K562 (cell line): ENCODE measurements around the gene CYB5R3. TPM values are rescaled to one million over a fixed set of nuclear protein-coding genes. Genes with fewer than 3 reads are reported as not detected.
A peak's percentile ranks its signal among the peaks of the same experiment; 100 is the strongest.

Experiments used
- CHCHD3 ChIP-seq: fragments of 250-450 bp; sonication (Bioruptor Pico); IDR thresholded peaks from 2 replicates; pipeline ENCODE4 v2.1.2; 2022; ENCODE audit warnings: mild to moderate bottlenecking
- HCFC1 ChIP-seq: IDR thresholded peaks from 2 replicates; pipeline ENCODE4 v1.6.1; 2012; ENCODE audit warnings: low read depth, low read length, improper control_type of control experiment
- KDM4B ChIP-seq, 2 experiments: fragments of 450-650 bp in 1 of 2; sonication (generic) in 1 of 2; IDR thresholded peaks; 2 replicates each; pipeline ENCODE4 v1.6.1; 2016 to 2017; ENCODE audit warnings: borderline replicate concordance in 2 of 2, antibody characterized with exemption in 1 of 2, low read depth in 1 of 2, mild to moderate bottlenecking in 1 of 2
- MIER1 ChIP-seq: fragments of 450-650 bp; IDR thresholded peaks from 2 replicates; pipeline ENCODE4 v1.6.1; 2016; ENCODE audit warnings: antibody characterized with exemption, mild to moderate bottlenecking, low read depth
- MTA1 ChIP-seq: fragments of 450-650 bp; IDR thresholded peaks from 2 replicates; pipeline ENCODE4 v1.6.1; 2017; ENCODE audit warnings: borderline replicate concordance
- PHTF2 ChIP-seq: fragments of 250-450 bp; sonication (Bioruptor Pico); IDR thresholded peaks from 2 replicates; pipeline ENCODE4 v1.5.0; 2021; ENCODE audit warnings: mild to moderate bottlenecking
- PML ChIP-seq: IDR thresholded peaks from 2 replicates; pipeline ENCODE4 v1.6.1; 2012; ENCODE audit warnings: low read length, inconsistent platforms
- RBBP5 ChIP-seq: fragments of 200-600 bp; sonication (generic); IDR thresholded peaks from 2 replicates; pipeline ENCODE4 v1.6.1; 2012; ENCODE audit warnings: borderline replicate concordance, mild to moderate bottlenecking, low read length, control low read depth, inconsistent platforms; ENCODE audit not compliant: insufficient read depth, poor library complexity, severe bottlenecking
- RHOXF2B ChIP-seq: fragments of 250-450 bp; sonication (Bioruptor Pico); conservative IDR thresholded peaks from 2 replicates; pipeline ENCODE4 v1.5.1; 2021
- SLC30A9 ChIP-seq: fragments of 250-450 bp; sonication (Bioruptor Pico); IDR thresholded peaks from 2 replicates; pipeline ENCODE4 v1.8.0; 2022; ENCODE audit warnings: mild to moderate bottlenecking, moderate library complexity
- SREBF1 ChIP-seq: fragments of 150-350 bp; IDR thresholded peaks from 2 replicates; pipeline ENCODE4 v1.6.1; 2014; ENCODE audit warnings: antibody characterized with exemption, low read depth, low read length, borderline replicate concordance
- TAF7 ChIP-seq: fragments of 450-650 bp; IDR thresholded peaks from 2 replicates; pipeline ENCODE4 v1.6.1; 2016; ENCODE audit warnings: missing genetic modification characterization, missing compliant biosample characterization
- ZNF707 ChIP-seq: fragments of 250-450 bp; sonication (Bioruptor Pico); conservative IDR thresholded peaks from 2 replicates; pipeline ENCODE4 v1.8.0; 2022; ENCODE audit warnings: inconsistent platforms, mild to moderate bottlenecking, moderate library complexity
- polyA plus RNA-seq, 8 experiments: library from polyadenylated mRNA; depleted of rRNA in 4 of 8; stranded (reverse) in 5 of 8; unstranded in 3 of 8; fragments of >200 nt; fragmentation: Nextera tagmentation in 2 of 8; fragmentation: Illumina TruSeq in 1 of 8; extraction: Ambion mirVana in 2 of 8; extraction: Trizol in 1 of 8; gene quantifications; 2 replicates each; pipeline versions ENCODE4 v1.2.1 to v1.2.3, GENCODE V29; 2011 to 2014; ENCODE audit warnings: inconsistent platforms in 1 of 8, missing spikeins in 1 of 8
- total RNA-seq, 7 experiments: library from RNA; depleted of rRNA in 6 of 7; stranded (reverse); fragments of >200 nt in 6 of 7; fragmentation: Illumina TruSeq in 2 of 7; extraction: Trizol in 2 of 7; gene quantifications; 2 replicates each; pipeline versions ENCODE4 v1.2.1 to v1.2.3, GENCODE V29; 2011 to 2021; ENCODE audit warnings: low replicate concordance in 1 of 7
- TF ChIP-seq, protein P1 (sequence below): fragments of 450-650 bp; formaldehyde crosslinking; IDR thresholded peaks from 2 replicates; pipeline ENCODE4 v1.4.0; 2020; ENCODE audit warnings: mild to moderate bottlenecking, moderate library complexity
- TF ChIP-seq, protein P2 (sequence below): fragments of 200-600 bp; sonication (generic); IDR thresholded peaks from one replicate; pipeline ENCODE4 v1.6.1; 2012; ENCODE audit warnings: mild to moderate bottlenecking, low read depth, low read length, inconsistent platforms

The CYB5R3 gene
- total and polyA plus RNA-seq, 9 of the 15 experiments (the other 6 are each of a cell fraction or from before 2014, with no cell fraction given): 1.4 to 66.8 (median 23.4) TPM

DNA sequence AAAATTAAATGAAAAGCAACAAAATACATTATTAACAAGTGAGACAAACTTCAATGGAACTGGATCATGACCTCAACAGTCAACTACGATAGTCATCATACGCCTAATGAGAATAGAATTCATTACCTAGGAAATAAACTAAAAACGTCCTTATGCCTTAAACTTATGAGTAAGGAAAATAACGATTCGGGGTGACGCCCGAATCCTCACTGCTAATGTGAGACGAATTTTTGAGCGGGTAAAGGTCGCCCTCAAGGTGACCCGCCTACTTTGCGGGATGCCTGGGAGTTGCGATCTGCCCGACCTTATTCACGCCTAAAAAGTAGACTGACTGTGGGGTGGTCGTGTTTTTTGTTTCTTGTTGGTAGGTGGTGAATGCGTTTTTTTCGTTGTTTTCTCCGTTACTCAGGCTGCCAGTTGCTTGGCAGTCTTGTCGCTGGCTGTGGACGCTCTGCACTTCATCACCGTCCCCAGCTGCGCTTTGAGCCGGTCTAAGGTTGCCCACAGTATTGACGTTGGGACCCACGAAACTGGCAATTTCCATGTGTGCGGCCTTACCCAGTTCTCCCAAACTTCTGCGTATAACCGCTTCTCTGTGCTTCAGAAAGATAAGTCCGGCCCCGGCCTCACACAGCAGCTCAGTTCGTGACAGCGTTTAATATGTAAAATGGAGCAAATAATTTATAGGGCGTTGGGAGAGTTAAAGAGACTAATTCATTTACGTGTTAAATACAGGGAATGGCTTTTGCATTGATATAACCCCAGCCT lies 33.9 kb downstream of the CYB5R3 start (continued):
- TF ChIP-seq CHCHD3 (CRISPR knock-in tag) (peak; percentile 98), SLC30A9 (no peak), TAF7 (tag) (0 out of 2 replicates have a peak, but pooled peaks have one; percentile 8), MTA1 (peak; percentile 67), RBBP5 (no peak), SREBF1 (no peak), RHOXF2B (peak; percentile 93), PML (peak; percentile 100), ZNF707 (CRISPR knock-in tag) (no peak), PHTF2 (CRISPR knock-in tag) (peak; percentile 79), HCFC1 (peak; percentile 70; the same call in 1 of the 2 replicates), MIER1 (peak; percentile 68; the same call in 1 of the 2 replicates), KDM4B (IDR thresholded peaks at IDR 0.05; ENCODE audit: borderline replicate concordance in 2 of 2, low read depth in 1 of 2) (peak in 1 of 2 experiments; percentile 100; a peak in 3 of 4 replicates)
- TF ChIP-seq, protein P1, sequence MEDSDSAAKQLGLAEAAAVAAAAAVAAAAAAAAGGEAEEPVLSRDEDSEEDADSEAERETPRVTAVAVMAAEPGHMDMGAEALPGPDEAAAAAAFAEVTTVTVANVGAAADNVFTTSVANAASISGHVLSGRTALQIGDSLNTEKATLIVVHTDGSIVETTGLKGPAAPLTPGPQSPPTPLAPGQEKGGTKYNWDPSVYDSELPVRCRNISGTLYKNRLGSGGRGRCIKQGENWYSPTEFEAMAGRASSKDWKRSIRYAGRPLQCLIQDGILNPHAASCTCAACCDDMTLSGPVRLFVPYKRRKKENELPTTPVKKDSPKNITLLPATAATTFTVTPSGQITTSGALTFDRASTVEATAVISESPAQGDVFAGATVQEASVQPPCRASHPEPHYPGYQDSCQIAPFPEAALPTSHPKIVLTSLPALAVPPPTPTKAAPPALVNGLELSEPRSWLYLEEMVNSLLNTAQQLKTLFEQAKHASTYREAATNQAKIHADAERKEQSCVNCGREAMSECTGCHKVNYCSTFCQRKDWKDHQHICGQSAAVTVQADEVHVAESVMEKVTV: 0 out of 2 replicates have a peak, but pooled peaks have one; percentile 27
- TF ChIP-seq, protein P2, sequence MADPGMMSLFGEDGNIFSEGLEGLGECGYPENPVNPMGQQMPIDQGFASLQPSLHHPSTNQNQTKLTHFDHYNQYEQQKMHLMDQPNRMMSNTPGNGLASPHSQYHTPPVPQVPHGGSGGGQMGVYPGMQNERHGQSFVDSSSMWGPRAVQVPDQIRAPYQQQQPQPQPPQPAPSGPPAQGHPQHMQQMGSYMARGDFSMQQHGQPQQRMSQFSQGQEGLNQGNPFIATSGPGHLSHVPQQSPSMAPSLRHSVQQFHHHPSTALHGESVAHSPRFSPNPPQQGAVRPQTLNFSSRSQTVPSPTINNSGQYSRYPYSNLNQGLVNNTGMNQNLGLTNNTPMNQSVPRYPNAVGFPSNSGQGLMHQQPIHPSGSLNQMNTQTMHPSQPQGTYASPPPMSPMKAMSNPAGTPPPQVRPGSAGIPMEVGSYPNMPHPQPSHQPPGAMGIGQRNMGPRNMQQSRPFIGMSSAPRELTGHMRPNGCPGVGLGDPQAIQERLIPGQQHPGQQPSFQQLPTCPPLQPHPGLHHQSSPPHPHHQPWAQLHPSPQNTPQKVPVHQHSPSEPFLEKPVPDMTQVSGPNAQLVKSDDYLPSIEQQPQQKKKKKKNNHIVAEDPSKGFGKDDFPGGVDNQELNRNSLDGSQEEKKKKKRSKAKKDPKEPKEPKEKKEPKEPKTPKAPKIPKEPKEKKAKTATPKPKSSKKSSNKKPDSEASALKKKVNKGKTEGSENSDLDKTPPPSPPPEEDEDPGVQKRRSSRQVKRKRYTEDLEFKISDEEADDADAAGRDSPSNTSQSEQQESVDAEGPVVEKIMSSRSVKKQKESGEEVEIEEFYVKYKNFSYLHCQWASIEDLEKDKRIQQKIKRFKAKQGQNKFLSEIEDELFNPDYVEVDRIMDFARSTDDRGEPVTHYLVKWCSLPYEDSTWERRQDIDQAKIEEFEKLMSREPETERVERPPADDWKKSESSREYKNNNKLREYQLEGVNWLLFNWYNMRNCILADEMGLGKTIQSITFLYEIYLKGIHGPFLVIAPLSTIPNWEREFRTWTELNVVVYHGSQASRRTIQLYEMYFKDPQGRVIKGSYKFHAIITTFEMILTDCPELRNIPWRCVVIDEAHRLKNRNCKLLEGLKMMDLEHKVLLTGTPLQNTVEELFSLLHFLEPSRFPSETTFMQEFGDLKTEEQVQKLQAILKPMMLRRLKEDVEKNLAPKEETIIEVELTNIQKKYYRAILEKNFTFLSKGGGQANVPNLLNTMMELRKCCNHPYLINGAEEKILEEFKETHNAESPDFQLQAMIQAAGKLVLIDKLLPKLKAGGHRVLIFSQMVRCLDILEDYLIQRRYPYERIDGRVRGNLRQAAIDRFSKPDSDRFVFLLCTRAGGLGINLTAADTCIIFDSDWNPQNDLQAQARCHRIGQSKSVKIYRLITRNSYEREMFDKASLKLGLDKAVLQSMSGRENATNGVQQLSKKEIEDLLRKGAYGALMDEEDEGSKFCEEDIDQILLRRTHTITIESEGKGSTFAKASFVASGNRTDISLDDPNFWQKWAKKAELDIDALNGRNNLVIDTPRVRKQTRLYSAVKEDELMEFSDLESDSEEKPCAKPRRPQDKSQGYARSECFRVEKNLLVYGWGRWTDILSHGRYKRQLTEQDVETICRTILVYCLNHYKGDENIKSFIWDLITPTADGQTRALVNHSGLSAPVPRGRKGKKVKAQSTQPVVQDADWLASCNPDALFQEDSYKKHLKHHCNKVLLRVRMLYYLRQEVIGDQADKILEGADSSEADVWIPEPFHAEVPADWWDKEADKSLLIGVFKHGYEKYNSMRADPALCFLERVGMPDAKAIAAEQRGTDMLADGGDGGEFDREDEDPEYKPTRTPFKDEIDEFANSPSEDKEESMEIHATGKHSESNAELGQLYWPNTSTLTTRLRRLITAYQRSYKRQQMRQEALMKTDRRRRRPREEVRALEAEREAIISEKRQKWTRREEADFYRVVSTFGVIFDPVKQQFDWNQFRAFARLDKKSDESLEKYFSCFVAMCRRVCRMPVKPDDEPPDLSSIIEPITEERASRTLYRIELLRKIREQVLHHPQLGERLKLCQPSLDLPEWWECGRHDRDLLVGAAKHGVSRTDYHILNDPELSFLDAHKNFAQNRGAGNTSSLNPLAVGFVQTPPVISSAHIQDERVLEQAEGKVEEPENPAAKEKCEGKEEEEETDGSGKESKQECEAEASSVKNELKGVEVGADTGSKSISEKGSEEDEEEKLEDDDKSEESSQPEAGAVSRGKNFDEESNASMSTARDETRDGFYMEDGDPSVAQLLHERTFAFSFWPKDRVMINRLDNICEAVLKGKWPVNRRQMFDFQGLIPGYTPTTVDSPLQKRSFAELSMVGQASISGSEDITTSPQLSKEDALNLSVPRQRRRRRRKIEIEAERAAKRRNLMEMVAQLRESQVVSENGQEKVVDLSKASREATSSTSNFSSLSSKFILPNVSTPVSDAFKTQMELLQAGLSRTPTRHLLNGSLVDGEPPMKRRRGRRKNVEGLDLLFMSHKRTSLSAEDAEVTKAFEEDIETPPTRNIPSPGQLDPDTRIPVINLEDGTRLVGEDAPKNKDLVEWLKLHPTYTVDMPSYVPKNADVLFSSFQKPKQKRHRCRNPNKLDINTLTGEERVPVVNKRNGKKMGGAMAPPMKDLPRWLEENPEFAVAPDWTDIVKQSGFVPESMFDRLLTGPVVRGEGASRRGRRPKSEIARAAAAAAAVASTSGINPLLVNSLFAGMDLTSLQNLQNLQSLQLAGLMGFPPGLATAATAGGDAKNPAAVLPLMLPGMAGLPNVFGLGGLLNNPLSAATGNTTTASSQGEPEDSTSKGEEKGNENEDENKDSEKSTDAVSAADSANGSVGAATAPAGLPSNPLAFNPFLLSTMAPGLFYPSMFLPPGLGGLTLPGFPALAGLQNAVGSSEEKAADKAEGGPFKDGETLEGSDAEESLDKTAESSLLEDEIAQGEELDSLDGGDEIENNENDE: no peak
